SK-N-DZ (cell line): ENCODE measurements around the gene PSD4.
"Not testable (repeated sequence)": the region's sequence is repeated elsewhere in the genome, so short reads cannot be mapped to it uniquely, and the experiment has no call there.

Experiments used
- DNase-seq: peaks from one replicate; pipeline ENCODE4 v3.0.0-alpha.2; 2015; ENCODE audit warnings: low spot score

The PSD4 gene

DNA sequence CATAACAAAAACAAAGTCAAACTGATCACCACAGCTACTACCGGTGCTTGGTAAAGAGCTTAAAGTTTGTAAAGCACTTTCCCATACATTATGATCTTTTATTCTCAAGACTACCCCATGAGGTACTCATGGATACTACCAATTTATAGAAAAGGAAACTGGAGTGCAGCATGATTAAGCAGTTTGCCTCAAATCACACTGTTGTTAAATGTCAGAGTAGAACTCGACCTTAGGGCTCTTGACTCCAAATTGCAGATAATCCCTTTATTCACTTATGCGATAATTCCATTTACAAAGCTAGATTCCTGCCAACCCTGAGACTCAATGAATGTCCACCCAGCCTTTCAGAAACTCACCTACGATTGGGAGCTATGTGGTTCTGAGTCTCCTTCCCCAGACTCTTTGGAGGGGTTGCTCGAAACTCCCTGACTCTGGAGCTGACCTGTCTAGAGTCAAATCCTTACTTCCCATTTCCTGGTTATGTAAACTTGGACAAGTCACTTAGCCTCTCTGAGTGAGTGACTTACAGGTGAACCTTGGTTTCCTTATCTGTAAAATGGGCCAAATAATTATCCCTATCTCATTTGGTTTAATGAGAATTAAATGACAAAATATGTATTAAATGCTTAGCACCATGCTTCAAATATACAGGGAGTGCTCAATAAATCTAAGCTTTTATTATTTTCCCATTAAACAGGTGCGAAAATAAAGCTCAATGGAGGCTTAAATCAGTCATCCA lies 47.4 kb downstream of the PSD4 start:
- no peak for DNase-seq

DNA sequence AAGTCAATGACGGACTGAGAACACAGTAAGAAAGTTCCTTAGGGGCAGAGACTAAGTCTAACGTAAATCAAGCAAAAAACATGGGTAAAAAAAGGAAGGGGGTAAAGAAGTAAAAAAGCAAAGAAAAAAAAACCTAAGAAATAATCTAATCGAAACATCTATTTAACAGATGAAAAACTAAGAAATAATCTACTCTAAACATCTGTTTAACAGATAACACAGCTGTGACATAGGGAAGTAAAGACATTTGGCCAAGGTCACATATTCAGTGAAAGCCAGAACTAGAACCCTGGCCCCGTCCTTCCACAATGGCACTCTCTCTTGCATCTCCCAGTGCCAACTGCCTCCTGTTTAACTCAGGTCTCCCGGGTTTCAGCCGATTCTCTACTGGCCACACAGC lies 48.1 kb downstream of the PSD4 start:
- DNase-seq: no peak

DNA sequence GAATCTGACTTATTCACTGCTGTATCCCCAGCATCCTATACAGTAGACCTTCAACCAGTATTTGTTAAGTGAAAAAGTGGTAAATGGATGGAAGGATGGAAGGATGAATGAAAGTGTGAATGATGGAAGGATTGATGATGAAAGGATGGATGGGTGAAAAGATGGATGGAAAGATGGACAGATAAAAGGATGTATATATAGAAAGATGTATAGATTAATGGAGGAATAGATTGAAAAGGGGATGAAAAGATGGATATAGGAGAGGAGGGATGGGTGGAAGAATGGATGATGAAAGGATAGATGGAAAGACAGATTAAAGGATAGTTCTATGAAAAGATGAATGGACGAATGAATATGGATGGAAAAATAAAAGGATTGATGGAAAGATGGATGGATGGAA lies 50.0 kb downstream of the PSD4 start:
- no peak for DNase-seq

GRCh38 chr2:113224647-113225236 lies 51.0 kb downstream of the PSD4 start:
- DNase-seq: no peak

DNA sequence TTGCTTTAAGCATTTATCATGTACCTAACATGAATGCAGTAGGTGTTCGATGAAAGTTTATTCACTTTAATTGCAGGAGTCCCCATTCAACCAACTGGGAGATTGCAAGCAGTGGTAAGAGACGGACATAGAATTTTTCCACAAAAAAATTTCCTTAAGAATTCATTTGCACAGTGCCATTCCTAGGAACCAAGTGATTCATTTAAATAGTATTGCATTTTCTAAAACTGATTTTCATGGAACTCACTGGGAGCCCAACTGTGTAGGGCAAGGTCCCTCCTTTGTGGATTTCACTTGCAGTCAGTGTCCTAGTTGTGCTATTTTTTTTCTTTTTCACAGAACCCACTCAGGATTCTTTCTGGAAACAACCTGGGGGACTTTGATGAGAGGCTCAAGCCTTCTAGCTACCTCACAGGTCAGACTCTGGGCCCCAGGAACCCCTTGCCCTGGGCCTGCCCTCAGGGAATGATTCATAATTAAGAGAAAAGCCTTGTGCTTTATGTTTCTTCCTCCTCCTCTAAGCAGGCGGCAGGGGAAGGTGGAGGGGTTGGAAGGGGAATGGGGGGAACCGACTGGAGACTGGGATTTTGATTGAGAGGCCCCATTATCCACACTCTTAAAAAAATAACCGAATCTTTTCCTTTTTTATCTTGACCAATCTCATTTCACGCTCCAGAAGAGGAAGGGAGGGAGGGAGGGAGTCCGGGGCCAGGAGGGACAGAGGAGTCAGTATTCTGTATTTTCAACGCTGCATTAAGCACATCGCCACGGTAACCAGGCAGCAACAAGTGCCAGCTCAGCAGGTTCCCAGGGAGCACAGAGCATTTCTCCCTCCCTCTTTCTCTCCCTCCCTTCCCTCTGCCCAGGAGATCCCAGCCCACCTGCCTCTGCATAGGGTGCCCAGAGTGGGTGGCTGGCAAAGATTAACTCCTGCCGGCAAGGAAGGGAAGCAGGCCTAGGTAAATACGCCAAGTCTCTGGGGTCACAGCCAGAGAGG lies 51.8 kb downstream of the PSD4 start:
- no peak for DNase-seq

GRCh38 chr2:113226462-113226861 lies 52.7 kb downstream of the PSD4 start:
- no peak for DNase-seq

DNA sequence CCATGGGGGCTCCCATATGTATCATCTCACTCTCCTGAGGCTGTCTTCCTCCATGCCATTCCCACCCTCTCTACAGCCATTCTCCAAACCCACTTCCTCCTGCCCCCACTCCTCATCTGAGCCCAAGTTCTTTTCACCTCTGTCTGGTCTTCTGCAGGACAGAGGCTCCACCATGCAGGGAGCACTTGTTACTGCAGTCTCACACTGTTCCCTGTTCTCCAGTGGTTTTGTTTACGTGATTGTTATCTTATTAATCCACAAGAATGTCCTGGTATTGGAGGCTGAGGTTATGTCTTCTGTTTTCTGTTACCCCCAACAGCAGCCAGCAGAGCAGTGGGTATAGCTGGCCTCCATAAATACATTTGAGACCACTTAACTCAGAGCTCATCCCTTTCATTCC lies 53.5 kb downstream of the PSD4 start:
- DNase-seq: no peak

- DNase-seq: no peak
Measured at GRCh38 chr2:113227698-113228097, 53.9 kb downstream of the PSD4 start.

DNA sequence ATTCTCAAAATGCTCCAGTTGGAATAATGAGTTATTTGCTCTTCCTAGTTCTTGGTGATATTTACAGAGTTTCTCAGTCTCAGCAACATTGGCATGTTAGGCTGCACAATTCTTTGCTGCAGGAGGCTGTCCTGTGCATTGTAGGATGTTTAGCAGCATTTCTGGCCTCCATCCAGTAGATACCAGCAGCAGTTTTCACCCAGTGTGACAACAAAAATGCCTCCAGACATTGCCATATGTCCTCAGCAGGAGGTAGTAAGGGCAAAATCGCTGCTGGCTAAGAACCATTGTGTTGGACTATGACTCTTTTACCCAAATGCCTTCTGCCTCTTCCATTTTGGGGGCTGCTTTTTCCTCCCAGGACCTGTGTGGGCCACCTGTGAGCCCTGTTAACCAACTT lies 54.6 kb downstream of the PSD4 start:
- no peak for DNase-seq

DNA sequence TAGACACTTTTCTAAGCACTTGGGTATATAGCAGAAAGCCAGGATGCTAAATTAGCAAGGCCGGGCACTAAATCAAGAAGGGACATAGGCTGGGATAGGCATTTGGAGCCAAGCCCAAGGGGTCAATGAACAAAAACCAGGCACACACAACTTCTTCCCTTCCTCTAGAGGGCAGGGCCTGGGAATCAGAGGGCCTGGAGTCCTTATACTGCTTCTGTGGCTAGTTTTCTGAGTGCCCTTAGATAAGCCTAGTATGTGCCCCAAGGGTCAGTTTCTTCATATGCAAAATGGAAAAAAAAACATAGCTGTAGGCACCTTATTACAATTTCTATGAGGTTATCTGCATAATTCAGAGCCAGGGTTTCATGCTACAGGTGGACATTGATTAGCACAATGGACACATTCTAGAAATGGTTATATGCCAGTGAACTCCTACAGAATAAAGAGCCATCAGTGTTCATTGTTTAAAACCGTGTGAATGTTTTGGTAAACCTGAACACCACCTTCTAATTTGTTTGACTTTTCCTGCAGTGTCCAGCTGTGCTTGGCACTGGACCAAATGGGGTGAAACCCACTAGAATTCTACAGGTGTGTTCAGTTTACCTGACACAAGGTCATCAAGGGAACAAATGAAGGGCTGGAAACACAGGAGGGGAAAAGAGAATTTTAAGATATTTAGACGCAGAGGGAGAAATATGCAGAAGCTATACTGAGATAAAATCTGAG lies 55.4 kb downstream of the PSD4 start:
- no peak for DNase-seq

- DNase-seq: no peak
Measured at GRCh38 chr2:113229795-113230194, 56.0 kb downstream of the PSD4 start.

DNA sequence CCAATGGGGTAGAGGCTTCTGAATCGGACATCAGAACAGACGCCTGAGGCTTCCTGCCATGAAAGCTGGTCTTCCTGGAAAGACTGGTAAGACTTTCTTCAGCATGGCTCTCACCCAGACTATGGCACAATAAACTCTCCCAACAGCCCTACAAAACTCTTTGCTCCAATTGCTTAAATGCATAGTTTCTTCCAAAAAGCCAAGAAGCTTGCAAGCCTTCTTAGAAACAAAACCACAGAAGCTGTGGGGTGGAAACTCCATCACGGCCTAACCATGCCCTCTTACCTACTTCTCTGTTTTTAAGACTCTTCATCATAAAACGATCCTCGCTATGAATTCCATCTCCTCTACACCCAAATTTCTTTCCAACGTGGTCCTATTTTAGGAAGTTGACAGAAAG lies 56.8 kb downstream of the PSD4 start:
- DNase-seq: no peak

GRCh38 chr2:113231064-113231463 lies 57.3 kb downstream of the PSD4 start:
- DNase-seq: no peak

DNA sequence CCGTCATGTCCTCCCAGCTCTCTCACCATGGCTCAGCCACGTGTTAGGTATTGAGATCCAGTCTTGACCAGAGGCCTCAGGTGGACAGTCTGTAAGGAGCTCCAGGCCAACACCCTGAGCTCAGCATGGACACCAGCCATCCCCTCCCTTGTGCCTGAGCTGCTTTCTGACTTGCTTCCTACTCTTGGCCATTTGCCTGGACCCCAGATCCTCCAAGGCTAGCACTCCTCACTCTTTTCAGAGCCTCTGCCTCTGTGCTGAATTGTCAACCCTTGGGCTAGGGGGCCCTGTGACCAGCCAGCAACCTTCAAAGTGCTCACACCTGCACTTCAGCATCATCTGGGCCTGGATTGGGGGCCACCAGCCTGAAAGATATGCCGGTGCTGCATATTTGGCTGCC lies 58.4 kb downstream of the PSD4 start:
- DNase-seq: no peak

DNA sequence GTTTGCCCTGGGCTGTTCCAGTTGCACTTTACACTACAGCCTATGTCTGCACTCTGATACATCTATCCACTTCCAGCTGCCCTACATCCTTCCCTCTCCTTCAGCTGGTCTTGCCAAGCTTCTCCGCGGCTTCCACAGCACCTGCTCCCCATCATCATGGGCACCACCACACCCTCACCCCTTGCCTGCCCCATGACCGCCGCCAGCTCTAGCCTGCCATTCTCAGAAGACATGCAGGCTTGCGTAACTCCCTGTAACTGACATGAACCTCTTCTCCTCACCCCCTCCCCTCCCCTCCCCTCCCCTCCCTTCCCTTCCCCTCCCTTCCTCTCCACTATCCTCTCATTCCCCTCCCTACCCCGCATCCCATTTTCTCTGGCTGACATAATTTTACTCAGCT lies 59.0 kb downstream of the PSD4 start:
- no peak for DNase-seq

- no peak for DNase-seq
Measured at GRCh38 chr2:113233593-113234550, 60.1 kb downstream of the PSD4 start.

DNA sequence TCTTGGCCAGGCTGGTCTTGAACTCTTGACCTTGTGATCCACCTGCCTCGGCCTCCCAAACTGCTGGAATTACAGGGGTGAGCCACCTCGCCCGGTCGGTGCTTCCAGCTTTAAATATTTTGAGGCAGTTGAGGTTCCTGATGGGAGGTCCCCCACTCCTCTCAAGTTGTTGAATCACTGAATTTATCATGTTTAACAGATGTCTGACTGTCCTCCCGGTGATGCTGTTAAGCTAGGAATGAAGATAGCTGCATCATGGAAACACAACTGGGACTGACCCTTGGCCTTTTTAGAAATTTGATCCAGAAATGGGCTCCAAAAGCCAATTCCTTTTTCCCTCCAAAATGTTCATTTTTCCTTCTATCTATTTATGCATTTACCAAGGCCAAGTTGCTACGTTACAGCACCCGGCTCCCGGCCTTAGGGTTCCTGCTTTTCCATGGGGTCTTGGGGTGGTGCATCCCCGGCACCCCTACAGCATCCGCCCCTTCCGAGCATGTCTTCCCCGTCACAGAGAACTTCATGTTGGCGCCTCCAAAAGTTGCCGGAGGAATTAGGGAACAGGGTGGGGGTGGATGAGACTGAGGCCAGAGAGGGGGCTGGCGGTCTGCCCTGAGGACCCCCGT lies 61.1 kb downstream of the PSD4 start:
- DNase-seq: no peak

GRCh38 chr2:113235347-113236226 lies 61.8 kb downstream of the PSD4 start:
- not testable (repeated sequence) for DNase-seq
